H1 (cell line): ENCODE data around the gene VMO1.

Source experiments
- BCL11A ChIP-seq, 2 experiments: IDR thresholded peaks; one replicate each; pipeline ENCODE4 v1.6.1; 2011; ENCODE audit warnings: low read depth in 2 of 2, low read length in 2 of 2, mild to moderate bottlenecking in 2 of 2
- MAFK ChIP-seq: IDR thresholded peaks from 2 replicates; pipeline ENCODE4 v1.6.1; 2012; ENCODE audit warnings: low read depth, mild to moderate bottlenecking, improper control_type of control experiment, low read length

GRCh38 chr17:4742133-4742532 lies 44.0 kb downstream of the VMO1 start:
- no peak for TF ChIP-seq MAFK
- TF ChIP-seq BCL11A (IDR thresholded peaks at IDR 0.05; ENCODE audit: low read depth in 2 of 2, low read length in 2 of 2), result no peak
